ENCODE results near the gene ARID1B. TPM values are rescaled to one million over a fixed set of nuclear protein-coding genes. Genes with fewer than 3 reads are reported as not detected.

ARID1B gene
- total RNA-seq, 1 experiment from 2014 or later: 86.3 TPM

DNA sequence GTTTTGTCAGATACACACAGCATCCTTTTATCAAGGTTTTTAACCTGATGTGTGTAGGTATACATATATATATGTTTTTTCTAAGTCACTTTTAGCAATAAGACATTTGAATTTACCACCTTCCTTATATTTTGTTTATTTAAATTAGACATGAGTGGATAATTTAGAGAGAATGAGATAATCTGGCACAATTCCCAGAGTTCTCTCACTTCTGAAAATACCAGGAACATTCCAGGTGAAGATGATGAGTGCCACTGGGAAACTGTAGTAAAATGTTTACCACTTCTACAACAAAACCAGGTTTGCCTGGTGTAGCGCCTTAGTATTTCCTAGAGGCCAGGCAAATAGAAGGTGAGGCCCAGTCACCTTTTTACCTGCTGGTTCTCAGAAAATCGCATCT is 356.7 kb downstream of the ARID1B start:
- intact Hi-C loops (cut with micrococcal nuclease; ENCODE audit: unreplicated experiment): no loop called here
- BruUV-seq (replicated peaks): no TSS peak
- DNase-seq (ENCODE audit: low spot score): no peak
- no peaks in the 10 kb centered on the region for H3K36me3 ChIP-seq (ENCODE audit: insufficient read depth, low read length, poor library complexity, severe bottlenecking)
- no peak overlapping the region for H3K27ac ChIP-seq (ENCODE audit: low read depth, low read length, poor library complexity, severe bottlenecking)
- ChIA-PET POLR2A (ENCODE audit: low non-redundant PET) (no interaction called here), CTCF (no interaction called here)
- H3K4me3 ChIP-seq (ENCODE audit: low read depth, low read length, poor library complexity, severe bottlenecking): no peak overlapping the region
- TF ChIP-seq, protein P1, sequence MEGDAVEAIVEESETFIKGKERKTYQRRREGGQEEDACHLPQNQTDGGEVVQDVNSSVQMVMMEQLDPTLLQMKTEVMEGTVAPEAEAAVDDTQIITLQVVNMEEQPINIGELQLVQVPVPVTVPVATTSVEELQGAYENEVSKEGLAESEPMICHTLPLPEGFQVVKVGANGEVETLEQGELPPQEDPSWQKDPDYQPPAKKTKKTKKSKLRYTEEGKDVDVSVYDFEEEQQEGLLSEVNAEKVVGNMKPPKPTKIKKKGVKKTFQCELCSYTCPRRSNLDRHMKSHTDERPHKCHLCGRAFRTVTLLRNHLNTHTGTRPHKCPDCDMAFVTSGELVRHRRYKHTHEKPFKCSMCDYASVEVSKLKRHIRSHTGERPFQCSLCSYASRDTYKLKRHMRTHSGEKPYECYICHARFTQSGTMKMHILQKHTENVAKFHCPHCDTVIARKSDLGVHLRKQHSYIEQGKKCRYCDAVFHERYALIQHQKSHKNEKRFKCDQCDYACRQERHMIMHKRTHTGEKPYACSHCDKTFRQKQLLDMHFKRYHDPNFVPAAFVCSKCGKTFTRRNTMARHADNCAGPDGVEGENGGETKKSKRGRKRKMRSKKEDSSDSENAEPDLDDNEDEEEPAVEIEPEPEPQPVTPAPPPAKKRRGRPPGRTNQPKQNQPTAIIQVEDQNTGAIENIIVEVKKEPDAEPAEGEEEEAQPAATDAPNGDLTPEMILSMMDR (conservative IDR thresholded peaks at IDR 0.05; ENCODE audit: low read depth, low read length): no peak
- H3K4me1 ChIP-seq (ENCODE audit: insufficient read depth, low read length, poor library complexity, severe bottlenecking): no peaks in the 10 kb centered on the region
- H3K27me3 ChIP-seq (replicated peaks; ENCODE audit: insufficient read depth, low read depth, low read length, poor library complexity): no peaks in the 10 kb centered on the region
- no peaks in the 10 kb centered on the region for H3K9me3 ChIP-seq (ENCODE audit: low read depth, low read length, poor library complexity, severe bottlenecking)

DNA sequence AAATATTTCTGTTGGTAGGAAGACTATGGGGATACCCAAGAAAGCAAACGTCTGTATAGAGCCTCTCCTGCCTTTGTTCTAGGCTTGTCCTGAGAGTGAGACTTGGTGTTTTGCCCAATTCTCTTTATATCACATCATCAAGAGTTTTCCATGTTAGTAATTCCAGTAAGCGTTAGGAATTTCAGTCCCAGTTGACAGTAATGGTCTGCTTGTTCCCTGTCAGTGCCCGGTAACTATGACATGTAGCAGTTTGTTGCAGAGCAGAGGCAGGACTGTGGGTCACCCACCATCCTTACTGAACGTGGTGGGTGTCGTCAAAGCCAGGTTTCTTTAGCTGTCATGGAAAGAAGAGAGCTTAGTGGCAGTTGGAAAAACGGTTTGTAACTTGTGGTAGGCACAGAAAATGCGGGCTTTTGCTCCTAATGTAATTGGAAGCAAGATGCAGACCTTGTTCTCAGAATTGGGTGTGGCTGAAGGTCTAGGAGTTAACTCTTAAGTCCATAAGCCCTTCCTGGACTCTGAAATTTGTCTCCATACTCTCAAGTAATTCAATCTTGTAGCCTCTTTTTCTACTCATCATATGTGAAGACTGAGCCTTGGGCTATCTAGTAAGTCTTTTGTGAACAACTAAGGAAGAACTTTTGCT is 357.3 kb downstream of the ARID1B start:
- H3K27ac ChIP-seq (ENCODE audit: low read depth, low read length, poor library complexity, severe bottlenecking): no peak overlapping the region
- H3K9me3 ChIP-seq (ENCODE audit: low read depth, low read length, poor library complexity, severe bottlenecking): no peaks in the 10 kb centered on the region
- H3K4me3 ChIP-seq (ENCODE audit: low read depth, low read length, poor library complexity, severe bottlenecking): no peak overlapping the region
- H3K36me3 ChIP-seq (ENCODE audit: insufficient read depth, low read length, poor library complexity, severe bottlenecking): no peaks in the 10 kb centered on the region
- H3K27me3 ChIP-seq (replicated peaks; ENCODE audit: insufficient read depth, low read depth, low read length, poor library complexity): no peaks in the 10 kb centered on the region
- BruUV-seq (replicated peaks): no TSS peak
- DNase-seq (ENCODE audit: low spot score): no peak
- H3K4me1 ChIP-seq (ENCODE audit: insufficient read depth, low read length, poor library complexity, severe bottlenecking): no peaks in the 10 kb centered on the region
- intact Hi-C loops (cut with micrococcal nuclease; ENCODE audit: unreplicated experiment): no loop called here
- POLR2A ChIA-PET (ENCODE audit: low non-redundant PET): no interaction called here
- TF ChIP-seq, protein P1 (conservative IDR thresholded peaks at IDR 0.05; ENCODE audit: low read depth, low read length): no peak
- TF ChIP-seq EZH2 (IDR thresholded peaks at IDR 0.05; ENCODE audit: borderline replicate concordance, low read depth, low read length, poor library complexity, severe bottlenecking): no peak
- CTCF ChIA-PET: no interaction called here

DNA sequence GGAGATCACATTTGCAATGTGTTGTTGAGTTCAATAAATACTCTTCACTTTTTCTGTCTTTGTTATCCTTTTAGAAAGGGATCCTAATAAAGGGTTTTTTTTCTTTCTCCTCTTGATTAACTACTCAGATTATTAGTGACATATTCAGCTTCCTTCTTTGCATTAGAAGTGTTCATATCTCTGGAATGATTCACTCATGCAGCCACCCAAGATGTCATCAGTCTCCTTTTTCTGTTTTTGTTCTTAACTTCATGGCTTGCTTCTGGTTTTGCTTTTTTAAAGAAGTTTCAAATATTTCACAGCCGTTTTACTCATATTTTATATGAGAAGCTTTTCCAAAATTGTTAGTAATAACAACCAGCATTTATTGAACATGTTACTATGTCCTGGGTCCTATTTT is 358.5 kb downstream of the ARID1B start:
- Histone ChIP-seq H3K27ac (ENCODE audit: low read depth, low read length, poor library complexity, severe bottlenecking) (no peak overlapping the region), H3K27me3 (replicated peaks; ENCODE audit: insufficient read depth, low read depth, low read length, poor library complexity) (no peaks in the 10 kb centered on the region), H3K4me3 (ENCODE audit: low read depth, low read length, poor library complexity, severe bottlenecking) (no peak overlapping the region), H3K9me3 (ENCODE audit: low read depth, low read length, poor library complexity, severe bottlenecking) (no peaks in the 10 kb centered on the region), H3K36me3 (ENCODE audit: insufficient read depth, low read length, poor library complexity, severe bottlenecking) (peaks cover under 1% of the 10 kb centered on the region), H3K4me1 (ENCODE audit: insufficient read depth, low read length, poor library complexity, severe bottlenecking) (no peaks in the 10 kb centered on the region)
- ChIA-PET CTCF (no interaction called here), POLR2A (ENCODE audit: low non-redundant PET) (no interaction called here)
- intact Hi-C loops (cut with micrococcal nuclease; ENCODE audit: unreplicated experiment): no loop called here
- TF ChIP-seq EZH2 (IDR thresholded peaks at IDR 0.05; ENCODE audit: borderline replicate concordance, low read depth, low read length, poor library complexity, severe bottlenecking): no peak
- TF ChIP-seq, protein P1 (conservative IDR thresholded peaks at IDR 0.05; ENCODE audit: low read depth, low read length): no peak
- no peak for DNase-seq (ENCODE audit: low spot score)
- BruUV-seq (replicated peaks): no TSS peak
